GM18870 (cell line): ENCODE data around the gene CIAO3.
"Not testable (repeated sequence)": the region's sequence is repeated elsewhere in the genome, so short reads cannot be mapped to it uniquely, and the experiment has no call there.

Experiments used
- ATAC-seq: cut with Tn5 transposase; IDR thresholded peaks from one replicate; pipeline ENCODE4 v1.9.1; 2021; ENCODE audit warnings: moderate library complexity; ENCODE audit not compliant: unreplicated experiment

Gene CIAO3

DNA sequence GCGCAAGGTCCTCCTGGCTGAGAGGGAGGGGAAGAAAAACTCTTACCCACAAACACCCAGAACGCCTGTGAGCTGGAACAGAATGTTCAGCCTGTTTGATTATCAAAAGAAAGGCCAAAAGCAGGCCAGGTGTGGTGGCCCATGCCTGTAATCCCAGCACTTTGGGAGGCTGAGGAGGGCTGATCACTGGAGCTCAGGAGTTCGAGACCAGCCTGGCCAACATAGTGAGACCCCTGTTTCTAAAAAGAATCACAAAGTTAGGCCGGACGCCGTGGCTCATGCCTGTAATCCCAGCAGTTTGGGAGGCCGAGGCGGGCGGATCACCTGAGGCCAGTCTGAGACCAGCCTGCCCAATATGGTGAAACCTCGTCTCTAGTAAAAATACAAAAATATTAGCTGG is 35.5 kb upstream of the CIAO3 start:
- not testable (repeated sequence) for ATAC-seq

GRCh38 chr16:775236-775796 is 34.5 kb upstream of the CIAO3 start:
- no peak for ATAC-seq

- no peak for ATAC-seq
Observed at GRCh38 chr16:774086-775001, 33.5 kb upstream of the CIAO3 start.

- no peak for ATAC-seq
Observed at GRCh38 chr16:772959-773358, 32.2 kb upstream of the CIAO3 start.

DNA sequence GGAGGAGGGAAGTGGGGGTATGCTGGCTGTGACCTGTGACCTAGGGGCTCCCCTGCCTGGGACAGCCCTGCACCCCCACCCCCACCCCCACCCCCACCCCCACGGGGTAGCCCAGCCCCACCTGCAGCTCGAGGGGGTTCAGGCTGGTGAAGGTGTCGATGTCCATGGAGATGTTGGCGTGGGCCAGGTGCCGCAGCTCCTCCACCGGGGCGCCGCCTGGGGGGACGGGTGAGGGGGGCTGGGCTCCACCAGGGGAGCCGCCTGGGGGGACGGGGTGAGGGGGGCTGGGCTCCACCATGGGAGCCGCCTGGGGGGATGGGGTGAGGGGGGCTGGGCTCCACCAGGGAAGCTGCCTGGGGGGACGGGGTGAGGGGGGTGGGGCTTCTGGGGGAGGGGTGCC is 29.6 kb upstream of the CIAO3 start:
- no peak for ATAC-seq

DNA sequence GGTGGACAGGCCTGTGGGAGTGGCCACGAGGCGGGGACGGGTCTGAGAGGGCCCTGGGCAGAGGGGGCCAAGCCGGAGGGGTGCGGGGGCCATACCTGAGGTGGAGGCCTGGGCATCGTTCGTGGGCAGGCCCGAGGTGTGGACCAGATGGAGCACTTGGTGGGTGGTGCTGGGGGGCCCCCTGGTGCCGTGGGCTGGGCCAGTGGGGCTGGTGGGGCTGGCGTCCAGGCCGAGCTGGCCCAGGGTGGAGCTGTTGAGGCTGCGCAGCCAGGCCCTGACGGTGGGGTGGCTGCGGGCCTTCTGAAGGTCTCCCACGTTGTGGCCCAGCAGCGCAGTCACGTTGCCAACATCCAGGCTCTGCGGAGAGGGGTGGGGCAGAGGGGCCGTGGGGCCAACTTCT is 29.1 kb upstream of the CIAO3 start:
- ATAC-seq = no peak

DNA sequence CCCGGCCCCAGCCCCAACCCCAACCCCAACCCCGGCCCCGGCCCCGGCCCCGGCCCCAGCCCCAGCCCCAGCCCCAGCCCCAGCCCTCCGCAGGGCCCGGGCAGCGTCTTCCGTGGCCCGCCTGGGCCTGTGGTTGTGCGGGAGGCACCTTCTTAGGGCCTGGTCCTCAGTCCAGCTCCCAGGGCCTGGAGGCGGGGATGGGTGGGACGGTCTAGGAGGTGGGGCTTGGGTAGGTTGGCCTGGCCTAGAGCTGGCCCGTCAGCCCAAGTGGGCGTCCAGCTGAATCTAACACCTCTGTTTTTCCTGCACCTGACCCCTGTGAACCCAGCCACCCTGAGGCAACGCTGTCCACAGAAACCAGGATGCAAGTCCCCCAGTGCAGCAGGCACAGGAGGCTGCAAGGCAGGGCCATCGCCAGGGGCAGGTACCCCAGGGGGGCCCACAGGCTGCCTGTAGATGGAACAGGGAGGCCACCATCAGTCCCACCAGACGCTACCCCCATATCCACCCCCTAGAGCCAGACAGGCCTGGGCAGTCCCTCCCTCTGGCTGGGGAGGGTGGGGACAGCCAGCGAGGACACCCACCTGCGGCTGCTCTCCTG is 28.5 kb upstream of the CIAO3 start:
- no peak for ATAC-seq

GRCh38 chr16:768428-768827 is 27.6 kb upstream of the CIAO3 start:
- ATAC-seq = no peak

GRCh38 chr16:767743-768235 is 27.0 kb upstream of the CIAO3 start:
- ATAC-seq = no peak

- no peak for ATAC-seq
Observed at GRCh38 chr16:766820-767640, 26.2 kb upstream of the CIAO3 start.

GRCh38 chr16:766008-766819 is 25.4 kb upstream of the CIAO3 start:
- ATAC-seq = no peak

- ATAC-seq = no peak
Observed at GRCh38 chr16:765488-765865, 24.7 kb upstream of the CIAO3 start.

DNA sequence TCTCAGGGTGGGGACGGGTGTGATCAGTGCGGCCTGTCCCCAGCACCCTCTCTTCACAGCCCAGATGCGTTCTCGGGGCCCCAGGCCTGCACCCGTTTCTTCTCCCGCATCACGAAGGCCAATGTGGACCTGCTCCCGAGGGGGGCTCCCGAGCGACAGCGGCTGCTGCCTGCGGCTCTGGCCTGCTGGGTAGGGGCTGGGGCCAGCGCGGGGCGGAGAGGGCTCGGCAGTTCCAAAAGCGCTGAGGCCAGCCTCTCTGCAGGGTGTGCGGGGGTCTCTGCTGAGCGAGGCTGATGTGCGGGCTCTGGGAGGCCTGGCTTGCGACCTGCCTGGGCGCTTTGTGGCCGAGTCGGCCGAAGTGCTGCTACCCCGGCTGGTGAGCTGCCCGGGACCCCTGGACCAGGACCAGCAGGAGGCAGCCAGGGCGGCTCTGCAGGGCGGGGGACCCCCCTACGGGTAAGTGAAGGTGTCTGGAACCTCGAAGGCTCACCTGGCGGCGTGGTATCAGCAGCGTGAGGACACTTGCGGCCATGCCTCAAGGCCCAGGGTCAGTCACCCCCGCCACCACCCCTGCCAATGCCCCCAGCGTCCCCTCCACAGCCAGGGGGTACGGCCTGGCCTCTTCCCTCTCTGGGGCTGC is 24.2 kb upstream of the CIAO3 start:
- ATAC-seq = no peak

DNA sequence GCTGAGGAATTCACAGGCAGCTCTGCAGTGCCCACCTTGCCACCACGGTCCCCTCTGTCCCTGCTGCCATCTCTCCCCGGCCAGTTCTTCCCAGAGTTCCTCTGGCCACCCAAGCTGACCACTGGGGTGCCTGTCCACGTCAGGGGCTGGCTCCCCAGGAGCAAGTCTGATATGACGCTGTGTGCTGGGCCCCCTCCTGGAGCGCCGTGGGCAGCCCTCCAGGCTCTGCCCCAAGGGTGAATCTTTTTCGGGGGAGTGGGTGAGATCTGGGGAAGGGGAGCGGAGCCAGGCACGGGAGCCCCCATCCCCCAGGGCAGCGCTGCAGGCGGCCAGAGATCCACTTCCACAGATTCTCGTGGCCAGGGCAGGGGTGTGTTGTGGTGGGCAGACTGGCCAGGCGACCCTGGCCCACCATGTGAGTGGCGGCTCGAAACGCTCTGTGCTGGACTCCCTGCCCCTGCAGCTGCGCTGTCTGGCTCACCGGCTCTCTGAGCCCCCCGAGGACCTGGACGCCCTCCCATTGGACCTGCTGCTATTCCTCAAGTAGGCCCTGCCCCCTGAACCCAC is 23.5 kb upstream of the CIAO3 start:
- ATAC-seq = no peak

DNA sequence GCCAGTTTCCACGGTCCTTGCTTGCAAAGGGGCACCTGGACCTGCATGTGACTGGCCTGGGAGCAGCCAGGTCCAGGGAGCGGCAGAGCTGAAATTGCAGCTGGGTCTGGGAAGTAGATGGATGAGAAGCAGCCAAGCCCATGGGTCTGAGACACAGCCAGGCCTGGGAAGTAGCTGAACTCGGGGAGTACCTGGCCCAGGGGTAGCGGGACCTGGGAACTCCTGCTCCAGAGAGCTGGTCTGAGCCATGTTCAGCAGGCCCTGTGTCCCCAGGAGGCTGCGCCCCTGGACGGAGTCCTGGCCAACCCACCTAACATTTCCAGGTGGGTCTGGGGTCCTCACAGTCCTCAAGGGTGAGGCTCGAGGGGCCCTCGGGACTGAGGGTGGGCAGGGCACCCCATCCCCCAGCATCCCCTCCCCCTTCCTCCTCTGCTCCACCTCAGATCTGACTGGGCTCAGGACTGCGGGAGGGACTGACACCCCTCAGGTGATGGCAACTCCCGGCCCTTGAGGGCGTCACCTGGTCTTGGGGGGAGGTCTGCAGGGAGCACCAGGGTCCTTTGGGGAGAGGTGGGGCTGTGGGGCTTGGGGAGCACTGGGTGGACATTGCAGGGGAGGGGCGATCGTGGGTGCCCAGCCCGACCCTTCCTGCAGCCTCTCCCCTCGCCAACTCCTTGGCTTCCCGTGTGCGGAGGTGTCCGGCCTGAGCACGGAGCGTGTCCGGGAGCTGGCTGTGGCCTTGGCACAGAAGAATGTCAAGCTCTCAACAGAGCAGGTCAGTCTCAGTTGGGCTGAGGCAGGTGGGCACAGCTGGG is 22.8 kb upstream of the CIAO3 start:
- no peak for ATAC-seq

DNA sequence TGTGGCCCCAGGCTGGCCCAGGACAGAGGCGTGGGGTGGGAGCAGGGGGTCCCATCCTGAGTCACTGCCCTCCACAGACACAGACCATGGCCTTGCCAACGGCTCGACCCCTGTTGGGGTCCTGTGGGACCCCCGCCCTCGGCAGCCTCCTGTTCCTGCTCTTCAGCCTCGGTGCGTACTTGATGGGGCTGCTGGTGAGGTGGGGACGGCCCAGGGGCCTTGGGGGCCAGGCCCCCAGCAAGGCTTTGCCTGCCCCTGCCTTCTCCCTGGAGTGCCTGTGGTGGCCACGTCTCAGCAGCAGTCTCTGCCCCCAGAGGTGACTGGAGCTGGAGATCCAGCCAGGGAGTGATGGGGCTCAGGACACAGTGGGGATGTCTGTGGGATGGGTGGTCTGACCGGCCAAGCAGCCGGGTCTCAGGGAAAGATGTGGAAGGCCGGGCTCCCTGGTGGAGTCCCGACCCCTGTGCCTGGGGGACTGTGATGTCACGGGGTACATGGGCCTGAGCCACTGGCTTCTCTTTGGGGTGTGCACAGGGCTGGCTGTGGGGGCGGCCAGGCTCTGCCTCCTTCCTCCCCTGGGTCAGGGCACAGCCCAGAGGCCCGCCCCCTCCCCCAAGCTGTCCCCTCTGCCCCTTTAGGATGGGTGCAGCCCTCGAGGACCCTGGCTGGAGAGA is 21.9 kb upstream of the CIAO3 start:
- ATAC-seq = no peak

- no peak for ATAC-seq
Observed at GRCh38 chr16:761625-762513, 21.1 kb upstream of the CIAO3 start.
